ENCODE results near the gene STXBP4. TPM values are rescaled to one million over a fixed set of nuclear protein-coding genes. Genes with fewer than 3 reads are reported as not detected.

Gene STXBP4
- total and polyA plus RNA-seq, 2 experiments from 2014 or later: 25.0 to 52.1 TPM

GRCh38 chr17:55117164-55117563 is 148.6 kb downstream of the STXBP4 start:
- Histone ChIP-seq H3K4me3 (no peak overlapping the region), H3K4me1 (ENCODE audit: insufficient read depth) (no peaks in the 10 kb centered on the region), H3K9me2 (ENCODE audit: insufficient read depth) (0 out of 2 replicates have a peak, but pooled peaks cover 3% of the 10 kb centered on the region), H3K27ac (ENCODE audit: low read depth) (no peak overlapping the region), H4K20me1 (replicated peaks; ENCODE audit: insufficient read depth) (no peaks in the 10 kb centered on the region), H3K27me3 (ENCODE audit: insufficient read depth) (no peaks in the 10 kb centered on the region), H3K4me2 (no peak overlapping the region), H3K79me2 (replicated peaks; ENCODE audit: insufficient read depth) (no peaks in the 10 kb centered on the region), H3K36me3 (ENCODE audit: insufficient read depth) (no peaks in the 10 kb centered on the region), H2AFZ (no peak overlapping the region), H3F3A (replicated peaks; ENCODE audit: low read depth) (no peaks in the 10 kb centered on the region)
- H3K27ac Mint-ChIP-seq: no peak overlapping the region
- H3K36me3 Mint-ChIP-seq (ENCODE audit: low read depth): no peaks in the 10 kb centered on the region
- no peak for ATAC-seq
- no peak overlapping the region for H3K4me3 Mint-ChIP-seq
- H3K4me1 Mint-ChIP-seq: no peaks in the 10 kb centered on the region
- H3K27me3 Mint-ChIP-seq (ENCODE audit: insufficient read depth, low read depth, poor library complexity): no peaks in the 10 kb centered on the region
- no peak for TF ChIP-seq EZH2 (IDR thresholded peaks at IDR 0.05; ENCODE audit: low read depth, unreplicated experiment)
- TF ChIP-seq JUNB (IDR thresholded peaks at IDR 0.05; ENCODE audit: unreplicated experiment): no peak
- TF ChIP-seq POLR2AphosphoS5 (IDR thresholded peaks at IDR 0.05; ENCODE audit: low read depth): no peak
- TF ChIP-seq STAT1 (IDR thresholded peaks at IDR 0.05; ENCODE audit: unreplicated experiment): no peak
- no peak for TF ChIP-seq ZNF462 (CRISPR knock-in tag; IDR thresholded peaks at IDR 0.05)
- no peak for TF ChIP-seq ZNF331 (CRISPR knock-in tag; IDR thresholded peaks at IDR 0.05; ENCODE audit: low read depth)
- TF ChIP-seq REST (IDR thresholded peaks at IDR 0.05; ENCODE audit: unreplicated experiment): no peak
- no peak for TF ChIP-seq ETS1 (IDR thresholded peaks at IDR 0.05)
- no peak for TF ChIP-seq EZH2phosphoT487 (IDR thresholded peaks at IDR 0.05; ENCODE audit: unreplicated experiment)
- no peak for TF ChIP-seq NANOG (IDR thresholded peaks at IDR 0.05; ENCODE audit: borderline replicate concordance)
- TF ChIP-seq CREB1 (CRISPR knock-in tag; IDR thresholded peaks at IDR 0.05; ENCODE audit: low read depth): no peak
- TF ChIP-seq CTCF (conservative IDR thresholded peaks at IDR 0.05; ENCODE audit: low read depth in 2 of 2): no peak
- no peak for TF ChIP-seq ZNF114 (CRISPR knock-in tag; IDR thresholded peaks at IDR 0.05)
- no peak for DNase-seq (ENCODE audit: low spot score)
- H3K9me3 Mint-ChIP-seq: no peaks in the 10 kb centered on the region
